CD4-positive, alpha-beta T cell (primary cell): ENCODE data around the gene ATP4B. TPM values are rescaled to one million over a fixed set of nuclear protein-coding genes. Genes with fewer than 3 reads are reported as not detected.
"Not testable (repeated sequence)": the region's sequence is repeated elsewhere in the genome, so short reads cannot be mapped to it uniquely, and the experiment has no call there.

Experiments
- ATAC-seq: fragments of 200-7000 bp; cut with Tn5 transposase; one replicate; pipeline ENCODE4 v1.10.0; 2022; ENCODE audit warnings: mild to moderate bottlenecking; ENCODE audit not compliant: poor library complexity
- CTCF ChIA-PET: fragments of 350-600 bp; sonication (Branson Sonifier 250); formaldehyde crosslinking; loops from one replicate; lab custom pipeline; 2021; ENCODE audit warnings: antibody characterized with exemption, inconsistent platforms; lab: Charles Lee
- POLR2A ChIA-PET: fragments of 350-600 bp; sonication (Branson Sonifier 250); formaldehyde crosslinking; loops from one replicate; lab custom pipeline; 2021; ENCODE audit warnings: antibody characterized with exemption, inconsistent platforms; lab: Charles Lee
- DNase-seq, 14 experiments: peaks; one replicate each; pipeline ENCODE4 v3.0.0-alpha.2; 2013 to 2020; ENCODE audit warnings: mixed read lengths in 2 of 14
- H3K27ac ChIP-seq, 2 donors: one replicate each; pipeline versions ENCODE4 v1.5.1 to v1.7.0; 2013; ENCODE audit warnings: low read length in 2 of 2, low read depth in 1 of 2, mild to moderate bottlenecking in 1 of 2
- H3K27me3 ChIP-seq, 2 experiments: 1 replicate in 1 of 2; 2 replicates in 1 of 2; pipeline versions ENCODE4 v1.6.1 to v1.7.0; 2013; ENCODE audit warnings: low read length in 2 of 2, control low read depth in 1 of 2, mild to moderate bottlenecking in 1 of 2, moderate library complexity in 1 of 2; ENCODE audit not compliant: insufficient read depth in 2 of 2, control insufficient read depth in 1 of 2
- H3K36me3 ChIP-seq: one replicate; pipeline ENCODE4 v1.6.1; 2013; ENCODE audit warnings: low read length, control low read depth; ENCODE audit not compliant: insufficient read depth
- H3K4me1 ChIP-seq: one replicate; pipeline ENCODE4 v1.6.1; 2013; ENCODE audit warnings: low read length, control low read depth; ENCODE audit not compliant: insufficient read depth
- H3K4me3 ChIP-seq: one replicate; pipeline ENCODE4 v1.5.1; 2013; ENCODE audit warnings: mild to moderate bottlenecking, low read length, moderate library complexity
- H3K9me3 ChIP-seq, 2 experiments: 1 replicate in 1 of 2; 2 replicates in 1 of 2; pipeline versions ENCODE4 v1.6.1 to v1.7.0; 2013; ENCODE audit warnings: low read length in 2 of 2, mild to moderate bottlenecking in 2 of 2, control low read depth in 1 of 2, moderate library complexity in 1 of 2; ENCODE audit not compliant: control insufficient read depth in 1 of 2, insufficient read depth in 1 of 2
- H3K27ac Mint-ChIP-seq: one replicate; pipeline ENCODE4 v1.8.0; 2020; ENCODE audit warnings: mixed read lengths
- H3K27me3 Mint-ChIP-seq: one replicate; pipeline ENCODE4 v1.8.0; 2021; ENCODE audit warnings: mixed read lengths
- H3K36me3 Mint-ChIP-seq: one replicate; pipeline ENCODE4 v1.8.0; 2021; ENCODE audit warnings: low read depth, mixed read lengths
- H3K4me1 Mint-ChIP-seq: one replicate; pipeline ENCODE4 v1.8.0; 2021; ENCODE audit warnings: low read depth, mixed read lengths
- H3K4me3 Mint-ChIP-seq: one replicate; pipeline ENCODE4 v1.8.0; 2020; ENCODE audit warnings: mild to moderate bottlenecking, mixed read lengths
- H3K9me3 Mint-ChIP-seq: one replicate; pipeline ENCODE4 v1.8.0; 2020; ENCODE audit warnings: mixed read lengths
- intact Hi-C, 2 experiments: fragments of 100-400 bp; cut with DNase I in 1 of 2; cut with micrococcal nuclease in 1 of 2; formaldehyde crosslinking; loops; one replicate each; pipeline versions ENCODE4 v1.15.1 to v1.9.0; 2023 to 2025; cut with DNase I, micrococcal nuclease
- total RNA-seq, 174 experiments: library from RNA in 2 of 174; stranded (reverse) in 2 of 174; gene quantifications; one replicate each; pipeline ENCODE4 v1.2.3 and lab custom pipeline; 2021 to 2026
- TF ChIP-seq, protein P1 (sequence below): fragments of 200-600 bp; IDR thresholded peaks from one replicate; pipeline ENCODE4 v1.8.0; 2022; ENCODE audit warnings: antibody characterized with exemption, mild to moderate bottlenecking

ATP4B gene
- total RNA-seq, 2 experiments from 2014 or later = not detected

GRCh38 chr13:113623491-113624234 lies 34.3 kb downstream of the ATP4B start:
- Histone ChIP-seq H3K9me3 (peaks cover 0 to 5% of the 10 kb centered on the region in 2 experiments), H3K4me3 (no peak overlapping the region), H3K4me1 (peaks cover 2% of the 10 kb centered on the region), H3K36me3 (peaks cover 14% of the 10 kb centered on the region), H3K27me3 (no peaks in the 10 kb centered on the region), H3K27ac (no peak overlapping the region)
- intact Hi-C loops = no loop called here
- Mint-ChIP-seq H3K4me1 (peaks cover 6% of the 10 kb centered on the region), H3K27me3 (no peaks in the 10 kb centered on the region), H3K9me3 (no peaks in the 10 kb centered on the region), H3K27ac (no peak overlapping the region), H3K4me3 (no peak overlapping the region), H3K36me3 (peaks cover 14% of the 10 kb centered on the region)
- DNase-seq = peak in 1 of 14 experiments; percentile 25
- ATAC-seq = no peak
- ChIA-PET CTCF (no interaction called here), POLR2A (no interaction called here)
- TF ChIP-seq, protein P1, sequence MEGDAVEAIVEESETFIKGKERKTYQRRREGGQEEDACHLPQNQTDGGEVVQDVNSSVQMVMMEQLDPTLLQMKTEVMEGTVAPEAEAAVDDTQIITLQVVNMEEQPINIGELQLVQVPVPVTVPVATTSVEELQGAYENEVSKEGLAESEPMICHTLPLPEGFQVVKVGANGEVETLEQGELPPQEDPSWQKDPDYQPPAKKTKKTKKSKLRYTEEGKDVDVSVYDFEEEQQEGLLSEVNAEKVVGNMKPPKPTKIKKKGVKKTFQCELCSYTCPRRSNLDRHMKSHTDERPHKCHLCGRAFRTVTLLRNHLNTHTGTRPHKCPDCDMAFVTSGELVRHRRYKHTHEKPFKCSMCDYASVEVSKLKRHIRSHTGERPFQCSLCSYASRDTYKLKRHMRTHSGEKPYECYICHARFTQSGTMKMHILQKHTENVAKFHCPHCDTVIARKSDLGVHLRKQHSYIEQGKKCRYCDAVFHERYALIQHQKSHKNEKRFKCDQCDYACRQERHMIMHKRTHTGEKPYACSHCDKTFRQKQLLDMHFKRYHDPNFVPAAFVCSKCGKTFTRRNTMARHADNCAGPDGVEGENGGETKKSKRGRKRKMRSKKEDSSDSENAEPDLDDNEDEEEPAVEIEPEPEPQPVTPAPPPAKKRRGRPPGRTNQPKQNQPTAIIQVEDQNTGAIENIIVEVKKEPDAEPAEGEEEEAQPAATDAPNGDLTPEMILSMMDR = no peak

DNA sequence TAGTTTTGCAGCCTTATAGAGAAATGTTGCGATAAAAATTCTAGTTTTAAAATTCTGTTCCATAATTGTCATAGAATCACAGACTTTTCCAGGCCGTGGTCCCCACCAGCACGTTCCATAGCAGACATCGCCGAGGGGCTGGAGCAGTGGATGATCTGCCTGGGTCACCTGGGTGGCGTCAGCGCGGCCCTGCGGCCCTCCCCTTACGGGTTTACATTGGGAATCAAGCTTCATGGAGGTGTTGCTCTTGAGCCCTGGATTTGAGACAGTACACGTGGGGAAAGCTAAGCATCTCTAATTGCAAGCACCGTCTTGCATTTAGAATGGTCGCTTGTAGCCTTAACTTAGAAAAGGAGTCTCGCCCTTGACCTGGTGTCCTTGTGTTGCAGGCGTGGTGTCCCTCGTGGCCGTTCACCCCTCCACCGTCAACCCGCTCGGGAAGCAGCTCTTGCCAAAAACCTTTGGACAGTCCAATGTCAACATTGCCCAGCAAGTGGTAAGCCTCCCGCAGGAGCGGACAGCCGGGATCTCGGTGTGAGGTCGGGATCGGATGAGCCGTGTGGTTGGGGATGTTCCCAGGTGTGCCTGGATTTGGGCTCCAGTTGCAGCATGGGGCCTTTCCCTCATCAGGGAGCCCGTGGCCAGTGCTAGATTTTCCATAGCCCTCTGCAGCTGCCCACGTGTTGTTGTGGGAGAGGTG lies 35.1 kb downstream of the ATP4B start:
- ChIA-PET POLR2A (no interaction called here), CTCF (no interaction called here)
- H3K4me3 ChIP-seq = no peak overlapping the region
- DNase-seq (peak in 1 of 14 experiments; percentile 29), ATAC-seq (no peak)
- peaks cover 12% of the 10 kb centered on the region for H3K36me3 ChIP-seq
- peaks cover 0 to 5% of the 10 kb centered on the region in 2 experiments for H3K9me3 ChIP-seq
- intact Hi-C loops = no loop called here
- H3K27ac ChIP-seq = no peak overlapping the region
- Mint-ChIP-seq H3K27ac (no peak overlapping the region), H3K9me3 (no peaks in the 10 kb centered on the region), H3K36me3 (peaks cover 14% of the 10 kb centered on the region), H3K27me3 (no peaks in the 10 kb centered on the region), H3K4me1 (peaks cover 6% of the 10 kb centered on the region), H3K4me3 (no peak overlapping the region)
- no peaks in the 10 kb centered on the region for H3K4me1 ChIP-seq
- H3K27me3 ChIP-seq = no peaks in the 10 kb centered on the region
- TF ChIP-seq, protein P1 = no peak

DNA sequence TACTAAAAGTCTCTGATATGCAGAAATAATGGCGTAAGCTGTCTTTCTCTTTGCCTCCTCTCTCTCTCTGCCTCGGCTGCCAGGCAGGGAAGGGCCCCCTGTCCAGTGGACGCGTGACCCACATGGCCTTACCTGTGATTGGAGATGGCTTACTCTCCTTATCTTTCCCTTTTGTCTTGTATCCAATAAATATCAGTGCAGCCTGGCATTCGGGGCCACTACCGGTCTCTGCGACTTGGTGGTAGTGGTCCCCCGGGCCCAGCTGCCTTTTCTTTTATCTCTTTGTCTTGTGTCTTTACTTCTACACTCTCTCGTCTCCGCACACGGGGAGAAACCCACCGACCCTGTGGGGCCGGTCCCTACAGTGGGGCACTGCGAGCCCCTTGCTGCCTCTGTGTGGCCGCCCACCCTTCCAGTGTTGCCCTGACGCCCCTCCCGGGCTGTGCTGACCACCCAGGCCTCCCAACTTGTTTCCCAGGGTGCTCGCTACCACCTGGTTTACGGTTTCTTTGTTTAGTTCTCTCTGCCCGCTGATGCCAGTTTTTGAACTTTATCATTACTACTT lies 35.9 kb downstream of the ATP4B start:
- H3K9me3 Mint-ChIP-seq, CTCF ChIA-PET, ATAC-seq, H3K27me3 Mint-ChIP-seq, H3K4me3 ChIP-seq, H3K9me3 ChIP-seq, intact Hi-C loops, H3K27ac ChIP-seq, H3K27me3 ChIP-seq, H3K27ac Mint-ChIP-seq, H3K4me1 ChIP-seq, H3K4me1 Mint-ChIP-seq, H3K4me3 Mint-ChIP-seq, POLR2A ChIA-PET: not testable (repeated sequence)
- peak in 1 of 14 experiments; percentile 11 for DNase-seq
- peaks cover 12% of the 10 kb centered on the region for H3K36me3 ChIP-seq
- H3K36me3 Mint-ChIP-seq = peaks cover 14% of the 10 kb centered on the region
